GM08714 (cell line): ENCODE data around the gene SLC4A7.

Experiments used
- H3K4me3 ChIP-seq: fragments of 200-500 bp; sonication (Bioruptor generic); 2 replicates; pipeline ENCODE4 v1.5.1; 2014; ENCODE audit warnings: mild to moderate bottlenecking, low read length, inconsistent platforms
- ZNF274 ChIP-seq: IDR thresholded peaks from 2 replicates; pipeline ENCODE4 v1.6.1; 2012; ENCODE audit warnings: mild to moderate bottlenecking, low read depth, low read length

SLC4A7 gene

DNA sequence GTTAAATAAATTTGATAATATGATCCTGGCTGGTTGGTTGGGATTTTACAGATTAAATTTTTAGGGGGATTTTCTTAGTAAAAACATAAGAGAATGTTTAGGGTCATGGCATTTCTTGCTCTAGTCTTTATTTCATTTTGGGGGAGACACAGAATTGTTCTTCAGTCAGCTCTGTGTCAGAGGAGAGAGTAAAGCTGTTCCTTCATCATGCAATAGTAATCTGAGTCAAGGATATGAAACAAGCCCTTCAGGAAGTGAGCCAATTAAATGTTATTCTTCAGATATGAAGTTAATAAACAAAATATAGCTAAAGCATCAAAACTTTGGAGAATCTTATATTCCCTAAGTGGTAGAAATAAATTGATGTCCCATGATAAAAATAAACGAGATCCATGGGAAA, 22.9 kb upstream of the SLC4A7 start:
- TF ChIP-seq ZNF274, result no peak

DNA sequence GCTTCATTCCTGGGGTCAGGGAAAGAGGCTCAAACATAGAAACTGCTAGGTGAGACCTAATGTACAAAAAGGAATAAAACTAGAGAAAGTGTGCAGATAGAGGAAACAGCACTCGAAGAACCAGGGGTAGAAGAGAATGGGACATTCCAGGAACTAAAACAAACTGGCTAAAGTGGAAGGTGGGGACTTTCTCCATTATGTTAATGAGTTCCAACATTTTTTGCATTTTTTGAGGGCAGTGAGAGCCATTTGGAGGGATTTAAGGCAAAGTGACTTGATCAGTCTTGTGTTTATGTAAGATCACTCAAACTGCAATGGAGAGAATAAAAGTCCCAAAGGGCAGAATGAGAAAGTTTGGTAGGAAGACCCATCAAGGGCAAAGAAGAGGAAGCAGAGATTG, 20.6 kb upstream of the SLC4A7 start:
- TF ChIP-seq ZNF274, result no peak
- no peak overlapping the region for H3K4me3 ChIP-seq

More for the DNA sequence above, 22.9 kb upstream of the SLC4A7 start:
- no peak overlapping the region for H3K4me3 ChIP-seq

DNA sequence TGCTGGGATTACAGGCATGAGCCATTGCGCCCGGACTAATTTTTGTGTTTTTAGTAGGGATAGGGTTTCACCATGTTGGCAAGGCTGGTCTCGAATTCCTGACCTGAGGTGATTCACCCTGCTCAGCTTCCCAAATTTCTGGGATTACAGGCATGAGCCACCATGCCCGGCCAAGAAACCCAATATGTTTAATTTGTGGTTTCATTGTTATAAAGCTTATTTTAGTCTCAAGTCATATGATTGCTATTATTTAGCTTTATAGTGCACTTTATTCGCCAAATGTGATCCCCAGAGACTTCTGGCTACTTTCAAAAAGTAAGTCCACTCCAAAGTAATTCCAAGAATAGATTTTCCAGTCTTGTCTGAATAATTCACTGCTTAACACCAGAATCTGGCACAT, 19.3 kb upstream of the SLC4A7 start:
- H3K4me3 ChIP-seq, result no peak overlapping the region
- TF ChIP-seq ZNF274, result no peak

DNA sequence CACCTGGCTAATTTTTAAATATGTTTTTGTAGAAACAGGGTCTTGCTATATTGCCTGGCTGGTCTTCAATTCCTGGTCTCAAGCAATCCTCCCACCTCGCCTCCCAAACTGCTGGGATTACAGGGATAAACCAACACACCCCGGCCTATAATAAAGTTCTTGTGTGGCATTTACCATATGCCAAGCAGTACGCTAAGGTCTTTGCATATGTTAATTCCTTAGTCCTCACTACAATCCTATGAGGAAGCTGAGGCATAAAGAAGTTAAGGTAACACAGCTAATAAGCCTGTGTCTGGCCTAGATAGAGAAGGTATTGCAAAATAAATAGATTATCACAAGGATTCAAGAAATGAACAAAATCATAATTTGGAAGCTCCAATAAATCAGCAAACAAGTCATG, 17.6 kb upstream of the SLC4A7 start:
- no peak overlapping the region for H3K4me3 ChIP-seq
- no peak for TF ChIP-seq ZNF274

DNA sequence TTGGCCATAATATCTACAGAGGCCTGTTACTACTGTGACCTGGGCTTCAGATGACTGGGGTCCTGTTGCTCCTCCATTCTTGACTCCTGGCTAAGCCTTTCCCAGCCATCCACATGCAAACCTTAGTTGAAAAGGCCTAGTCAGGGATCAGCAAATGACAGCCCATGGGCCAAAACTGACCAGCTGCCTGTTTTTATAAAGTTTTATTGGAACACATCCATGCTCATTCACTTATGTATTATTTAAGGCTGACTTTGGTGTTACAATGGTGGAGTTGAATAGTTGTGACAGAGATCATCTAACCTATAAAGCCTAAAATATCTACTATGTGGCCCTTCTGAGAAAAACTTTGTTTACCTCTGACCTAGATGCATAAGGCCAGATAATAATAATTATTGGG, 16.8 kb upstream of the SLC4A7 start:
- no peak for TF ChIP-seq ZNF274
- no peak overlapping the region for H3K4me3 ChIP-seq

DNA sequence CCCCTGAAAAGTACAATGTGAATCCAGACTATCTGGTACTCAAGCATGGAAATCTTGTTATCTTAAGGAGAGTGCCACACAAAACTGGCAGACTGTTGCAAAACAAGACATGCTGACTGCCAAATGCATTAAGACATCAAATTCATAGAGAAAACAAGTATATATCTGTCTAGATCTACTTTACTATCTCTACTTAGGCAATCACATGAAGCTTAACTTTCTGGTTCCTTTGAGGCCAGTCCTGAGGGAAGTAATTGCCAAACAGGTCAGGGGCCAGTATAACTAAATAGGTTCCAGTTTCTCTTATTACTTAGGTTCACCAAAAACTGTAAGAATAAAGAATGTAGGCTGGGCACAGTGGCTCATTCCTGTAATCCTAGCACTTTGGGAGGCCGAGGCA, 15.9 kb upstream of the SLC4A7 start:
- no peak overlapping the region for H3K4me3 ChIP-seq
- TF ChIP-seq ZNF274, result no peak

DNA sequence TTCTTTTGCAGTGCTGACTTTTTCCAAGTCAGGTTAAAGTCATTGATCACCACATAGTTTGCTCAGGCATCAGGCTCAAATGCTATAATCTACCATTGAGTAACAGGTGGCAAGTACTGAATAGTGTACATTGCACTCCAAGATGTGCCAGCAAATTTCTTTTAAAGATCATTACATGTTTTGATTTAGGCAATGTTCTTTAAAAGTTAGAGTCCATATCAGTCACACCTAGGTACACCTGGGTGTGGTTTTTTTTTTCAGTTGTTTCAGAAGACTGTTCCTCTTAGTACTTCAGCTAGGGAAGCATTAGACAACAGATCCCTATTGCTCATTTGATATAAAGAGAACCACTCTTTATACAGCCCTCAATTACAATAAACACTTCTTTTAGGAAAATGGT, 10.6 kb upstream of the SLC4A7 start:
- no peak for TF ChIP-seq ZNF274

DNA sequence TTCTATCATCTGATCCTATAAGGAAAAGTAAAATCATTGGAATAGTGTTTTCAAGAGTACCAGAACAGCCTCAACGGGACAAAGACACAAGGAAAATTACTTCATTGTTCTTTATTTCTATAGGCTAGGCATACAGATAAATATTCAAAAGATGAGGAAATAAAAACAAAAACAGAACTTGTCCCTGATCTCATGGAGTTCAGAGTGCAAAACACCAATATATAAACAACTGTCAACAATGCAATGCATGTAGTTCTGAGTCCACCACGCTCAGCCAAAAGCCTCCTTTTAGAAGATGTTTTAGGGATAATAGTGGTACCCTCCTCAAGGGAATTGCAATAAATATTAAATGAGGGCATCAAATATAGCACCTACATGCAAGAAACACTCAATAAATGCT, 4.6 kb upstream of the SLC4A7 start:
- no peak overlapping the region for H3K4me3 ChIP-seq
- no peak for TF ChIP-seq ZNF274

More for the DNA sequence above, 10.6 kb upstream of the SLC4A7 start:
- H3K4me3 ChIP-seq, result no peak overlapping the region

DNA sequence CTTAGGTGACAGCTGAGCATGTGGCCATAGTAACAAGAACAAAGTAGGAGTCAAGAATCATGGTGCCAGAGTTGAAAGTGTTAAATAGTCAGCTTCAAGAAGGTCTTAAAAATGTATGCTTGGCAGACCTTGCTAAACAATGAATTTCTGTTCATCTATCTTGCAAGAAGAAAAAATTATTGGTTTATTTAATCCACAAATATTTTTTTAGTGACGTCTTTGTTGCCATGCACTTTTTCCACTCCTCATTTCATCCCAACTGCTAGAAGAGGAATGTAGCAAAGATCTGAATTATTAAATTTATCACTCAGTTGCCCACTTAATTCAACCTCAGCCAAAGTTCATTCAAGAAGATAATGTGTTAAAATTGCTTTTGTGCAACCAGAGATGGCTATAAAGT, 3.2 kb upstream of the SLC4A7 start:
- TF ChIP-seq ZNF274, result no peak

DNA sequence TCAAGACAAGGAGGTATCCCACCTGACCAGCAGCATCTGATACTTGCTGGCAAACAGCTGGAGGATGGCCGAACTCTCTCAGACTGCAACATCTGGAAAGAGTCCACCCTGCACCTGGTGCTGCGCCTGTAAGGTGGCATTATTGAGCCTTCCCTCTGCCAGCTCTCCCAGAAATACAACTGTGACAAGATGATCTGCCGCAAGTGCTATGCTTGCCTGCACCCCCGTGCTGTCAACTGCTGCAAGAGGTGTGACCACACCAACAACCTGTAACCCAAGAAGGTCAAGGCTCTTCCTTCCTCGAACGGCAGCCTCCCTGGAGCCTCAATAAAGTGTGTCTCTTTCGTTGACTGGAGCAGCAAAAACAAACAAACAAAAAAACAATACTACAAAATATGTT, 2.2 kb upstream of the SLC4A7 start:
- no peak overlapping the region for H3K4me3 ChIP-seq
- no peak for TF ChIP-seq ZNF274

More for the DNA sequence above, 3.2 kb upstream of the SLC4A7 start:
- H3K4me3 ChIP-seq, result no peak overlapping the region

DNA sequence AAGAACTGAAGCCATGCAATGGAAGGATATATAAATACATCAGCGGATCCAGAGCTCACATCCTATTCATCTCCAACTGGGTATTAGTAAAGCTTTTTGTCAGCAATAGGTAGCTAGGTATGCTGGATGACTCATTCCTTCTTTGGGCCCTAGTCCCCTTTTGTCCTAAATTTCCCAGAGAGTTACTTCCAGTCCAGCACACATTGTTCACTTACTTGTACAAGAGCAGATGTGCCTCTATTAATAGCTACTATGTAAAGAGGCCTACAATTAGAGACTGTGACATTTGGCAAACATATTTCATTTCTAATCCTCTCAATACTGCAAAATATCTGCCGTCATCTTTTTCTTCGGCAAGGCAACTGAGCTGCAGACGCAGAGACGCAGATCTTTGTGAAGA, 1.7 kb upstream of the SLC4A7 start:
- TF ChIP-seq ZNF274, result no peak
- H3K4me3 ChIP-seq, result no peak overlapping the region

DNA sequence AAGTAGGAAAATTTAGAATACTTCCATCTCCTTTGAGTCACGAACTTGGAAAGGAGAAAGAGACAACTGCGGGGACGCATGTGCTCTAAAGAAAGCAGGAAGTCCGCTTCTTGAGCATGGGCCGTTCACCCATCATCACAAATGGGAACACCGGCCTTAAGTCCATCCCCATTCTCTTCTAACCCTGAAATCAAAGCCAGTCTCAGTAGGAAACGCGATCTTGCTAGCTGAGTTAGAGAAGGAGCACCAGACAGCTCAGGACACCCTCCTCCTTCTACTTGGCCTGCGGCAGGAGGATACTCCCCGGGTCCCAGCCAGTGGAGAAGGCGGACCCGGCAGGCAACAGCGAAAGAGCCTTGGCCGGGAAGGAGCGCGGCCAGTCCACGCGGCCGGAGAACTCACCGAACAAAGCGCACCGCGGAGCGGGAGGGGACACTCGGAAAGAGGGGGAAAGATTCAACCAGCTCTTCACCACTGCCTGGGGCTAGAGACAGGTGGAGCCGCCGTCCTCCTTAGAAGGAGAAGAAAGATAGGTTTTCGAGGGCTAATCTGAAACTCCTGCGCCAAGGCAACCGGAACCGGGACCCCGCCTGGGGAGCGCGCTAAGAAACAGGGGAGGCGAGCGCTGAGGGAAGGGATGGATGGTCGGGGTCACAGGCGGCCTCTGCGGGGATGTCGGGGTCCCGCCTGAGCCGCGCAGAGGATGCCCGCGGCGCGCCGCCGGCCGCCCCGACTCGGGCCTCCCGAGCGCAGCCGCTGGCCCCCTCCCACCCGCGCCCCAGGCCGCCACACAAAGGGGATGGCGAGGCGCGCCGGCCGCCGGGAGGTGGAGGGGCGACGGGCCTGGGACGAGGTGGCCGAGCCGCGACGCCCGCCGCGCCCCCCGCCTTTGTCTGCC, 818 bp downstream of the SLC4A7 start:
- TF ChIP-seq ZNF274, result no peak
- peak overlapping the region; percentile 86 for H3K4me3 ChIP-seq

DNA sequence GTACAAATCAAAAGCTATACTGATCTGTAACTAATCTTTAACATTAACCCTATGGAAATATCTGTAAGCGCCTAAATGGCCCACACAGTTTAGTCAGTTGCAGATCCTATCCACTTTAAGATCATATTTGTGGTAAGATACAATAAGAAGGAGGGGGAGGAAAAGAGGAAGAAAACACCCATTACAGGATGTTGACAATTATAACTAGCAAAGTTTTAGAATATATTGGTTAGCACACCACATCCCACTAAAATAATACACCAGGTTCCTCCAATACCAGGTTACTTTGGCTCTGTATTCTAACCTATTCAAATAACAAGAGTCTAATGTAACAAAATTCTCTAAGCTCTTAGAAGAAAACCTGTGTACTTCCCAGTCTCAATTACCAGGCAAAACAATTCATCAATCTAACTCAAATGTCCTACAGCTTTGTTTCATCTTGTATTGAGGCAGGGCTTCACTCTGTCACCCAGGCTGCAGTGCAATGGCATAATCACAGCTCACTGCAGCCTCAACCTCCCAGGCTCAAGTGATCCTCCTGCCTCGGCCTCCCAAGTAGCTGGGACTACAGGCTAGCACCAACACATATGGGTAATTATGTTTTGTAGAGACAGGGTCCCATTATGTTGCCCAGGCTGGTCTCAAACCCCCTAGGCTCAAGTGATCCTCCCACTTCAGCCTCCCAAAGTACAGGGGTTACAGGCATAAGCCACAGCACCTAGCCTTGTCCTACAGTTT, 4.2 kb downstream of the SLC4A7 start:
- TF ChIP-seq ZNF274, result no peak
- no peak overlapping the region for H3K4me3 ChIP-seq

DNA sequence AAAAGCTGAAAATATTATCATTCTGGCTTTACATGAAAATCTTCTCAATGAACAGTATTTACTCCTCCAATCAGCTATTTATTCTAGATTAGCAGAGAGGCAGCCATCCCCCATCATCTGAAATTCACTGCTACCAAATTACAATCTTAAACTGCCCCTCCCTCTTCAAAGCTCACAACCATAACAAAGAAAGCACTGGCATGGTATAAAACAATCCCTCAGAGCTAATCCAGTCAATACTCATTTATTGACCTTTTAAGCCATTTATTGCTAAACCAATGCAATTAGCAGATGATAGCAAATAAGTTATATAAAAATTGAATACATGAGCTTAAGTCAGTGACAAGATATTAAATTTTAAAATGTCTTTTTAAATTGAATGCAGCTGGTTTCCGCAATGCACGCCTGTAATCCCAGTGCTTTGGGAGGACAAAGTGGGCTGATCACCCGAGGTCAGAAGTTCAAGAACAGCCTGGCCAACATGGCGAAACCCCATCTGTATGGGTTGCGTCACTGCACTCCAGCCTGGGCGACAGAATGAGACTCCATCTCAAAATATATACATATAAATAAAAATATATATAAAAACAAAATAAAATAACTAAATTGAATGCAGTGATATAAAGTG, 12.1 kb downstream of the SLC4A7 start:
- no peak overlapping the region for H3K4me3 ChIP-seq
- TF ChIP-seq ZNF274, result no peak
